Measurements from ENCODE around the gene CCDC86. TPM values are rescaled to one million over a fixed set of nuclear protein-coding genes. Genes with fewer than 3 reads are reported as not detected.
A peak's percentile ranks its signal among the peaks of the same experiment; 100 is the strongest.

CCDC86 gene
- total RNA-seq, 1 donor from 2014 or later = 56.7 TPM

GRCh38 chr11:60870733-60871377 is 28.9 kb downstream of the CCDC86 start:
- Mint-ChIP-seq H3K4me3 (ENCODE audit: low read depth) (no peak overlapping the region), H3K4me1 (ENCODE audit: low read depth) (peaks cover 68% of the 10 kb centered on the region), H3K27me3 (ENCODE audit: low read depth) (no peaks in the 10 kb centered on the region), H3K36me3 (ENCODE audit: low read depth) (peaks cover 5% of the 10 kb centered on the region), H3K9me3 (no peaks in the 10 kb centered on the region), H3K27ac (peak overlapping the region; percentile 55)
- intact Hi-C loops (cut with micrococcal nuclease) = loop anchor here (5.0 kb wide), 1 partner anchor 39 kb away; no protein-coding TSS in a partner anchor
- DNase-seq (ENCODE audit: low spot score) = no peak

- no peaks in the 10 kb centered on the region for H3K27me3 Mint-ChIP-seq (ENCODE audit: low read depth)
- DNase-seq (ENCODE audit: low spot score) = peak; percentile 31
- no peak overlapping the region for H3K4me3 Mint-ChIP-seq (ENCODE audit: low read depth)
- peaks cover 65% of the 10 kb centered on the region for H3K4me1 Mint-ChIP-seq (ENCODE audit: low read depth)
- H3K9me3 Mint-ChIP-seq = no peaks in the 10 kb centered on the region
- intact Hi-C loops (cut with micrococcal nuclease) = loop anchor here (5.0 kb wide), 1 partner anchor 39 kb away; no protein-coding TSS in a partner anchor
- peak overlapping the region; percentile 55 for H3K27ac Mint-ChIP-seq
- H3K36me3 Mint-ChIP-seq (ENCODE audit: low read depth) = peaks cover 8% of the 10 kb centered on the region
These were observed 29.6 kb downstream of the CCDC86 start for GRCh38 chr11:60871378-60872061.

GRCh38 chr11:60872124-60872960 is 30.4 kb downstream of the CCDC86 start:
- H3K9me3 Mint-ChIP-seq = no peaks in the 10 kb centered on the region
- H3K4me3 Mint-ChIP-seq (ENCODE audit: low read depth) = no peak overlapping the region
- intact Hi-C loops (cut with micrococcal nuclease) = loop anchor here (5.0 kb wide), 1 partner anchor 40 kb away; no protein-coding TSS in a partner anchor
- peaks cover 62% of the 10 kb centered on the region for H3K4me1 Mint-ChIP-seq (ENCODE audit: low read depth)
- H3K27ac Mint-ChIP-seq = no peak overlapping the region
- H3K27me3 Mint-ChIP-seq (ENCODE audit: low read depth) = no peaks in the 10 kb centered on the region
- no peak for DNase-seq (ENCODE audit: low spot score)
- peaks cover 12% of the 10 kb centered on the region for H3K36me3 Mint-ChIP-seq (ENCODE audit: low read depth)

- DNase-seq (ENCODE audit: low spot score) = no peak
- H3K27me3 Mint-ChIP-seq (ENCODE audit: low read depth) = no peaks in the 10 kb centered on the region
- no peak overlapping the region for H3K4me3 Mint-ChIP-seq (ENCODE audit: low read depth)
- H3K36me3 Mint-ChIP-seq (ENCODE audit: low read depth) = peaks cover 18% of the 10 kb centered on the region
- intact Hi-C loops (cut with micrococcal nuclease) = loop anchor here (5.0 kb wide), 1 partner anchor 41 kb away; no protein-coding TSS in a partner anchor
- no peak overlapping the region for H3K27ac Mint-ChIP-seq
- H3K4me1 Mint-ChIP-seq (ENCODE audit: low read depth) = peaks cover 62% of the 10 kb centered on the region
- no peaks in the 10 kb centered on the region for H3K9me3 Mint-ChIP-seq
These were observed 31.1 kb downstream of the CCDC86 start for GRCh38 chr11:60872961-60873524.

- Mint-ChIP-seq H3K27me3 (ENCODE audit: low read depth) (no peaks in the 10 kb centered on the region), H3K27ac (no peak overlapping the region), H3K4me1 (ENCODE audit: low read depth) (peaks cover 58% of the 10 kb centered on the region), H3K9me3 (no peaks in the 10 kb centered on the region), H3K36me3 (ENCODE audit: low read depth) (peaks cover 18% of the 10 kb centered on the region), H3K4me3 (ENCODE audit: low read depth) (no peak overlapping the region)
- intact Hi-C loops (cut with micrococcal nuclease) = loop anchor here (5.0 kb wide), 1 partner anchor 41 kb away; no protein-coding TSS in a partner anchor
- no peak for DNase-seq (ENCODE audit: low spot score)
These were observed 31.6 kb downstream of the CCDC86 start for GRCh38 chr11:60873533-60873932.

- Mint-ChIP-seq H3K36me3 (ENCODE audit: low read depth) (peaks cover 25% of the 10 kb centered on the region), H3K27ac (no peak overlapping the region), H3K27me3 (ENCODE audit: low read depth) (no peaks in the 10 kb centered on the region), H3K4me3 (ENCODE audit: low read depth) (no peak overlapping the region), H3K4me1 (ENCODE audit: low read depth) (peaks cover 49% of the 10 kb centered on the region), H3K9me3 (no peaks in the 10 kb centered on the region)
- intact Hi-C loops (cut with micrococcal nuclease) = loop anchor here (5.0 kb wide), 1 partner anchor 42 kb away; no protein-coding TSS in a partner anchor
- no peak for DNase-seq (ENCODE audit: low spot score)
These were observed 32.8 kb downstream of the CCDC86 start for GRCh38 chr11:60874421-60875365.

- Mint-ChIP-seq H3K4me3 (ENCODE audit: low read depth) (no peak overlapping the region), H3K4me1 (ENCODE audit: low read depth) (peaks cover 45% of the 10 kb centered on the region), H3K36me3 (ENCODE audit: low read depth) (peaks cover 29% of the 10 kb centered on the region), H3K27me3 (ENCODE audit: low read depth) (no peaks in the 10 kb centered on the region), H3K9me3 (no peaks in the 10 kb centered on the region), H3K27ac (no peak overlapping the region)
- intact Hi-C loops (cut with micrococcal nuclease) = no loop called here
- DNase-seq (ENCODE audit: low spot score) = no peak
These were observed 33.7 kb downstream of the CCDC86 start for GRCh38 chr11:60875366-60876167.

- intact Hi-C loops (cut with micrococcal nuclease) = no loop called here
- H3K36me3 Mint-ChIP-seq (ENCODE audit: low read depth) = peaks cover 35% of the 10 kb centered on the region
- no peak overlapping the region for H3K4me3 Mint-ChIP-seq (ENCODE audit: low read depth)
- DNase-seq (ENCODE audit: low spot score) = no peak
- no peaks in the 10 kb centered on the region for H3K27me3 Mint-ChIP-seq (ENCODE audit: low read depth)
- H3K27ac Mint-ChIP-seq = no peak overlapping the region
- no peaks in the 10 kb centered on the region for H3K9me3 Mint-ChIP-seq
- peaks cover 42% of the 10 kb centered on the region for H3K4me1 Mint-ChIP-seq (ENCODE audit: low read depth)
These were observed 34.2 kb downstream of the CCDC86 start for GRCh38 chr11:60876168-60876485.

GRCh38 chr11:60878245-60879101 is 36.6 kb downstream of the CCDC86 start:
- H3K36me3 Mint-ChIP-seq (ENCODE audit: low read depth) = peaks cover 53% of the 10 kb centered on the region
- no peaks in the 10 kb centered on the region for H3K27me3 Mint-ChIP-seq (ENCODE audit: low read depth)
- no peak overlapping the region for H3K27ac Mint-ChIP-seq
- DNase-seq (ENCODE audit: low spot score) = no peak
- H3K9me3 Mint-ChIP-seq = no peaks in the 10 kb centered on the region
- H3K4me3 Mint-ChIP-seq (ENCODE audit: low read depth) = no peak overlapping the region
- peaks cover 28% of the 10 kb centered on the region for H3K4me1 Mint-ChIP-seq (ENCODE audit: low read depth)
- intact Hi-C loops (cut with micrococcal nuclease) = no loop called here

GRCh38 chr11:60879104-60879503 is 37.2 kb downstream of the CCDC86 start:
- intact Hi-C loops (cut with micrococcal nuclease) = no loop called here
- Mint-ChIP-seq H3K36me3 (ENCODE audit: low read depth) (peaks cover 57% of the 10 kb centered on the region), H3K4me1 (ENCODE audit: low read depth) (peaks cover 26% of the 10 kb centered on the region), H3K27ac (no peak overlapping the region), H3K27me3 (ENCODE audit: low read depth) (no peaks in the 10 kb centered on the region), H3K4me3 (ENCODE audit: low read depth) (no peak overlapping the region), H3K9me3 (no peaks in the 10 kb centered on the region)
- no peak for DNase-seq (ENCODE audit: low spot score)
